AML-193 (cell line): Measurements from ENCODE around the gene NTSR1.

Experiments used
- DNase-seq, 2 experiments: peaks; one replicate each; lab custom pipeline; 2025; lab: John Stamatoyannopoulos, UW

The NTSR1 gene

GRCh38 chr20:62755817-62756724, 47.4 kb downstream of the NTSR1 start:
- DNase-seq, result no peak

- DNase-seq, result no peak
These were observed 49.7 kb downstream of the NTSR1 start for GRCh38 chr20:62758226-62758912.

- DNase-seq, result no peak
These were observed 51.4 kb downstream of the NTSR1 start for GRCh38 chr20:62759981-62760431.

GRCh38 chr20:62760471-62760855, 51.8 kb downstream of the NTSR1 start:
- no peak for DNase-seq

- no peak for DNase-seq
These were observed 52.5 kb downstream of the NTSR1 start for GRCh38 chr20:62760856-62761758.

- no peak for DNase-seq
These were observed 53.1 kb downstream of the NTSR1 start for GRCh38 chr20:62761759-62762131.

GRCh38 chr20:62762376-62762775, 53.7 kb downstream of the NTSR1 start:
- DNase-seq, result no peak

- no peak for DNase-seq
These were observed 54.2 kb downstream of the NTSR1 start for GRCh38 chr20:62762801-62763368.

GRCh38 chr20:62763404-62763803, 54.8 kb downstream of the NTSR1 start:
- no peak for DNase-seq

- DNase-seq, result no peak
These were observed 55.7 kb downstream of the NTSR1 start for GRCh38 chr20:62764156-62764935.

GRCh38 chr20:62765021-62765420, 56.4 kb downstream of the NTSR1 start:
- DNase-seq, result no peak

- no peak for DNase-seq
These were observed 56.9 kb downstream of the NTSR1 start for GRCh38 chr20:62765432-62766070.

GRCh38 chr20:62766071-62766450, 57.4 kb downstream of the NTSR1 start:
- DNase-seq, result no peak

GRCh38 chr20:62766716-62767115, 58.1 kb downstream of the NTSR1 start:
- no peak for DNase-seq

GRCh38 chr20:62768234-62768546, 59.6 kb downstream of the NTSR1 start:
- no peak for DNase-seq

GRCh38 chr20:62768551-62769287, 60.1 kb downstream of the NTSR1 start:
- no peak for DNase-seq

- no peak for DNase-seq
These were observed 60.9 kb downstream of the NTSR1 start for GRCh38 chr20:62769346-62770071.

- DNase-seq, result no peak
These were observed 61.7 kb downstream of the NTSR1 start for GRCh38 chr20:62770111-62770910.

- no peak for DNase-seq
These were observed 62.3 kb downstream of the NTSR1 start for GRCh38 chr20:62770916-62771315.
